Esophagus (tissue), 2 donors: ENCODE data around the gene COTL1. TPM values are rescaled to one million over a fixed set of nuclear protein-coding genes. Genes with fewer than 3 reads are reported as not detected.
"Not testable (repeated sequence)": the region's sequence is repeated elsewhere in the genome, so short reads cannot be mapped to it uniquely, and the experiment has no call there.

Source experiments
- H3K27ac ChIP-seq, 2 donors: one replicate each; pipeline ENCODE4 v1.5.1; 2013; ENCODE audit warnings: low read depth in 2 of 2, mild to moderate bottlenecking in 2 of 2, inconsistent platforms in 1 of 2, low read length in 1 of 2, moderate library complexity in 1 of 2
- H3K27me3 ChIP-seq, 2 donors: one replicate each; pipeline ENCODE4 v1.6.1; 2013; ENCODE audit warnings: low read length in 2 of 2, control low read depth in 1 of 2, mild to moderate bottlenecking in 1 of 2; ENCODE audit not compliant: insufficient read depth in 2 of 2, control insufficient read depth in 1 of 2
- H3K36me3 ChIP-seq, 2 donors: one replicate each; pipeline ENCODE4 v1.6.1; 2013; ENCODE audit warnings: low read length in 1 of 2; ENCODE audit not compliant: control insufficient read depth in 2 of 2, insufficient read depth in 2 of 2
- H3K4me1 ChIP-seq, 2 donors: one replicate each; pipeline ENCODE4 v1.6.1; 2013; ENCODE audit warnings: low read length in 1 of 2; ENCODE audit not compliant: control insufficient read depth in 2 of 2, insufficient read depth in 2 of 2
- H3K4me3 ChIP-seq, 2 donors: one replicate each; pipeline ENCODE4 v1.5.1; 2013; ENCODE audit warnings: low read length in 2 of 2, mild to moderate bottlenecking in 2 of 2, low read depth in 1 of 2, moderate library complexity in 1 of 2
- H3K9me3 ChIP-seq, 2 donors: one replicate each; pipeline ENCODE4 v1.6.1; 2013; ENCODE audit warnings: mild to moderate bottlenecking in 2 of 2, low read depth in 1 of 2, low read length in 1 of 2, moderate library complexity in 1 of 2; ENCODE audit not compliant: control insufficient read depth in 2 of 2, insufficient read depth in 1 of 2
- WGBS, 2 donors: extraction: QIAGEN DNeasy Blood & Tissue Kit; methylation state at CpG; one replicate each; pipeline ENCODE4 v1.1.7; 2013; 5-methylcytosine and 5-hydroxymethylcytosine counted together
- polyA plus RNA-seq, 2 donors: library from polyadenylated mRNA; stranded (reverse); fragments of 200-250 nt; gene quantifications; one replicate each; pipeline ENCODE4 v1.2.3, GENCODE V29; 2013
- donor health status: healthy with polysubstance abuse.
- donor health status: Bipolar disorder and iron deficiency.

Gene COTL1
- polyA plus RNA-seq, 2 donors: 7.2 to 16.6 TPM

GRCh38 chr16:84562174-84562815 is 55.6 kb downstream of the COTL1 start:
- Histone ChIP-seq H3K27ac (no peak overlapping the region), H3K27me3 (no peaks in the 10 kb centered on the region), H3K4me1 (no peaks in the 10 kb centered on the region), H3K4me3 (no peak overlapping the region), H3K9me3 (no peaks in the 10 kb centered on the region), H3K36me3 (no peaks in the 10 kb centered on the region)
- 79 to 83% methylated on average over 16 of the region's 16 CpGs for WGBS, 2 donors

- Histone ChIP-seq H3K27me3 (no peaks in the 10 kb centered on the region), H3K36me3 (no peaks in the 10 kb centered on the region), H3K9me3 (no peaks in the 10 kb centered on the region), H3K27ac (no peak overlapping the region), H3K4me1 (no peaks in the 10 kb centered on the region), H3K4me3 (no peak overlapping the region)
- 92% methylated on average over 7 of the region's 7 CpGs for WGBS, 2 donors
These were observed 56.6 kb downstream of the COTL1 start for GRCh38 chr16:84561291-84561690.

- Histone ChIP-seq H3K9me3 (no peaks in the 10 kb centered on the region), H3K36me3 (no peaks in the 10 kb centered on the region), H3K27me3 (no peaks in the 10 kb centered on the region), H3K4me1 (no peaks in the 10 kb centered on the region), H3K27ac (no peak overlapping the region), H3K4me3 (no peak overlapping the region)
- WGBS, 2 donors: 88 to 89% methylated on average over 5 of the region's 5 CpGs
These were observed 57.6 kb downstream of the COTL1 start for GRCh38 chr16:84560269-84560668.

GRCh38 chr16:84559311-84559932 is 58.5 kb downstream of the COTL1 start:
- no peaks in the 10 kb centered on the region for H3K4me1 ChIP-seq
- H3K27me3 ChIP-seq: no peaks in the 10 kb centered on the region
- no peak overlapping the region for H3K27ac ChIP-seq
- 68 to 75% methylated on average over 14 of the region's 14 CpGs for WGBS, 2 donors
- no peaks in the 10 kb centered on the region for H3K9me3 ChIP-seq
- no peak overlapping the region for H3K4me3 ChIP-seq
- H3K36me3 ChIP-seq: no peaks in the 10 kb centered on the region

GRCh38 chr16:84558850-84559249 is 59.0 kb downstream of the COTL1 start:
- not testable (repeated sequence) for H3K4me1 ChIP-seq, H3K4me3 ChIP-seq, H3K27ac ChIP-seq, H3K27me3 ChIP-seq, H3K36me3 ChIP-seq, H3K9me3 ChIP-seq
- 83 to 93% methylated on average over 5 of the region's 5 CpGs for WGBS, 2 donors

- no peaks in the 10 kb centered on the region for H3K4me1 ChIP-seq
- H3K36me3 ChIP-seq: no peaks in the 10 kb centered on the region
- no peaks in the 10 kb centered on the region for H3K9me3 ChIP-seq
- no peak overlapping the region for H3K27ac ChIP-seq
- no peak overlapping the region for H3K4me3 ChIP-seq
- WGBS, 2 donors: 73 to 74% methylated on average over 6 of the region's 6 CpGs
- no peaks in the 10 kb centered on the region for H3K27me3 ChIP-seq
These were observed 60.4 kb downstream of the COTL1 start for GRCh38 chr16:84557504-84557903.

- Histone ChIP-seq H3K4me1 (no peaks in the 10 kb centered on the region), H3K4me3 (no peak overlapping the region), H3K27ac (no peak overlapping the region), H3K36me3 (no peaks in the 10 kb centered on the region), H3K27me3 (no peaks in the 10 kb centered on the region), H3K9me3 (no peaks in the 10 kb centered on the region)
- 58 to 61% methylated on average over 6 of the region's 6 CpGs for whole genome bisulfite sequencing, 2 donors
These were observed 60.8 kb downstream of the COTL1 start for GRCh38 chr16:84557059-84557458.

GRCh38 chr16:84555418-84556196 is 62.3 kb downstream of the COTL1 start:
- 46 to 54% methylated on average over 19 of the region's 19 CpGs for WGBS, 2 donors
- no peak overlapping the region for H3K4me3 ChIP-seq
- H3K9me3 ChIP-seq: no peaks in the 10 kb centered on the region
- no peaks in the 10 kb centered on the region for H3K27me3 ChIP-seq
- H3K36me3 ChIP-seq: no peaks in the 10 kb centered on the region
- no peaks in the 10 kb centered on the region for H3K4me1 ChIP-seq
- no peak overlapping the region for H3K27ac ChIP-seq

GRCh38 chr16:84554627-84555328 is 63.1 kb downstream of the COTL1 start:
- WGBS, 2 donors: 75 to 92% methylated on average over 11 of the region's 11 CpGs
- Histone ChIP-seq H3K36me3 (no peaks in the 10 kb centered on the region), H3K4me1 (no peaks in the 10 kb centered on the region), H3K4me3 (no peak overlapping the region), H3K27ac (no peak overlapping the region), H3K27me3 (no peaks in the 10 kb centered on the region), H3K9me3 (no peaks in the 10 kb centered on the region)
